Endothelial cell of umbilical vein (primary cell): ENCODE data around the gene MED16.

Experiments used
- EZH2 ChIP-seq: IDR thresholded peaks from 2 replicates; pipeline ENCODE4 v1.6.1; 2012; ENCODE audit warnings: borderline replicate concordance, low read depth, mild to moderate bottlenecking, moderate library complexity, low read length, inconsistent platforms; ENCODE audit not compliant: severe bottlenecking
- FOS ChIP-seq: IDR thresholded peaks from 2 replicates; pipeline ENCODE4 v1.6.1; 2011; ENCODE audit warnings: mild to moderate bottlenecking, low read length, moderate library complexity, borderline replicate concordance; ENCODE audit not compliant: insufficient read depth
- JUN ChIP-seq: IDR thresholded peaks from 2 replicates; pipeline ENCODE4 v1.6.1; 2011; ENCODE audit warnings: borderline replicate concordance, low read depth; ENCODE audit not compliant: insufficient read length, insufficient read depth
- MYC ChIP-seq: IDR thresholded peaks from one replicate; pipeline ENCODE4 v1.6.1; 2011; ENCODE audit warnings: mild to moderate bottlenecking, low read depth, low read length
- POLR2A ChIP-seq: IDR thresholded peaks from 2 replicates; pipeline ENCODE4 v1.6.1; 2012; ENCODE audit warnings: low read depth, mild to moderate bottlenecking, control low read depth, low read length
- POLR2AphosphoS5 ChIP-seq: IDR thresholded peaks from 2 replicates; pipeline ENCODE4 v1.6.1; 2012; ENCODE audit warnings: low read depth, mild to moderate bottlenecking, control low read depth, low read length, moderate library complexity; ENCODE audit not compliant: insufficient read depth
- TF ChIP-seq, protein P1 (sequence below), 2 donors: IDR thresholded peaks; 1 replicate in 1 of 2; 2 replicates in 1 of 2; pipeline ENCODE4 v1.5.1; 2011; ENCODE audit warnings: low read length in 2 of 2, mild to moderate bottlenecking in 2 of 2, moderate library complexity in 2 of 2, control low read depth in 1 of 2, inconsistent platforms in 1 of 2, low read depth in 1 of 2; ENCODE audit not compliant: insufficient read depth in 1 of 2; ENCODE audit errors: extremely low read depth in 1 of 2

DNA sequence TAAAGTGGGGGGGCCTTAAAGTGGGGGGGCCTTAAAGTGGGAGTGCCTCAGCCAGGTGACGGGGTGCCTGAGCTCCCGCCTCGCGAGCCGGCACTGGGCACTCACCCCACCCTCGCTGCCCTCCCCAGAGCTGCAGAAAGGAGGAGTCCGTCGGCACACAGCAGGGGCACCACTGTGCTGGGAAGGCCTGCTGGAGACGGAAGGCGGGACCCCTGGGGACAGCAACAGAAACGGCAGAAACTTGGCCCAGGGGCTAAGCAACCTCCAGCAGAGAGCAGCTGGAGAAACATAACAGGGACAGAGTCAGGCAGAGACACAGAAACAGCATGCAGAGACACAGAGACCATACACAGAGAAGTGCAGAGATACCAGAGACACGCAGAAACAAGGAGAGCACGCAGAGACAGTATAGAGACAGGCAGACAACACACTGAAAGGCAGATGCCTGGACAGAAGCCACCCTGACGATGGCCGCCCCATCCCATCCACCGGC is 25.6 kb downstream of the MED16 start:
- TF ChIP-seq POLR2A, result no peak
- TF ChIP-seq, protein P1, sequence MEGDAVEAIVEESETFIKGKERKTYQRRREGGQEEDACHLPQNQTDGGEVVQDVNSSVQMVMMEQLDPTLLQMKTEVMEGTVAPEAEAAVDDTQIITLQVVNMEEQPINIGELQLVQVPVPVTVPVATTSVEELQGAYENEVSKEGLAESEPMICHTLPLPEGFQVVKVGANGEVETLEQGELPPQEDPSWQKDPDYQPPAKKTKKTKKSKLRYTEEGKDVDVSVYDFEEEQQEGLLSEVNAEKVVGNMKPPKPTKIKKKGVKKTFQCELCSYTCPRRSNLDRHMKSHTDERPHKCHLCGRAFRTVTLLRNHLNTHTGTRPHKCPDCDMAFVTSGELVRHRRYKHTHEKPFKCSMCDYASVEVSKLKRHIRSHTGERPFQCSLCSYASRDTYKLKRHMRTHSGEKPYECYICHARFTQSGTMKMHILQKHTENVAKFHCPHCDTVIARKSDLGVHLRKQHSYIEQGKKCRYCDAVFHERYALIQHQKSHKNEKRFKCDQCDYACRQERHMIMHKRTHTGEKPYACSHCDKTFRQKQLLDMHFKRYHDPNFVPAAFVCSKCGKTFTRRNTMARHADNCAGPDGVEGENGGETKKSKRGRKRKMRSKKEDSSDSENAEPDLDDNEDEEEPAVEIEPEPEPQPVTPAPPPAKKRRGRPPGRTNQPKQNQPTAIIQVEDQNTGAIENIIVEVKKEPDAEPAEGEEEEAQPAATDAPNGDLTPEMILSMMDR (IDR thresholded peaks at IDR 0.05; ENCODE audit: extremely low read depth in 1 of 2, insufficient read depth in 1 of 2, low read depth in 1 of 2, low read length in 2 of 2), result no peak
- no peak for TF ChIP-seq POLR2AphosphoS5
- TF ChIP-seq EZH2, result no peak
- no peak for TF ChIP-seq MYC
- no peak for TF ChIP-seq FOS
- TF ChIP-seq JUN, result no peak
